CD4-positive, alpha-beta memory T cell (primary cell): ENCODE data around the gene ATP13A5. TPM values are rescaled to one million over a fixed set of nuclear protein-coding genes. Genes with fewer than 3 reads are reported as not detected.

ENCODE experiments used
- CTCF ChIA-PET: fragments of 350-600 bp; sonication (Branson Sonifier 250); formaldehyde crosslinking; loops from one replicate; lab custom pipeline; 2021; ENCODE audit warnings: inconsistent platforms; ENCODE audit not compliant: partially characterized antibody; lab: Charles Lee
- POLR2A ChIA-PET: fragments of 350-600 bp; sonication (Branson Sonifier 250); formaldehyde crosslinking; loops from one replicate; lab custom pipeline; 2021; ENCODE audit not compliant: partially characterized antibody; lab: Charles Lee
- DNase-seq, 5 donors: peaks; one replicate each; pipeline versions ENCODE4 v3.0.0 to v3.0.0-alpha.2; 2020 to 2022; ENCODE audit warnings: mixed read lengths in 1 of 5
- H3K27ac ChIP-seq: one replicate; pipeline ENCODE4 v1.7.0; 2013; ENCODE audit warnings: low read depth, low read length
- H3K27me3 ChIP-seq: 2 replicates; pipeline ENCODE4 v1.7.0; 2013; ENCODE audit warnings: mild to moderate bottlenecking, low read length, moderate library complexity; ENCODE audit not compliant: insufficient read depth
- H3K36me3 ChIP-seq: 2 replicates; pipeline ENCODE4 v1.7.0; 2013; ENCODE audit warnings: mild to moderate bottlenecking, low read length, moderate library complexity; ENCODE audit not compliant: insufficient read depth
- H3K4me1 ChIP-seq: 2 replicates; pipeline ENCODE4 v1.7.0; 2013; ENCODE audit warnings: mild to moderate bottlenecking, low read length, moderate library complexity; ENCODE audit not compliant: insufficient read depth
- H3K4me3 ChIP-seq, 2 donors: one replicate each; pipeline ENCODE4 v1.7.0; 2013; ENCODE audit warnings: low read length in 2 of 2, mild to moderate bottlenecking in 1 of 2
- H3K9me3 ChIP-seq, 2 donors: one replicate each; pipeline ENCODE4 v1.7.0; 2013; ENCODE audit warnings: low read length in 2 of 2, control low read depth in 1 of 2; ENCODE audit not compliant: control insufficient read depth in 1 of 2
- H3K27ac Mint-ChIP-seq, 7 donors: one replicate each; pipeline ENCODE4 v1.8.0; 2020 to 2021; ENCODE audit warnings: mixed read lengths in 7 of 7, mild to moderate bottlenecking in 6 of 7, inconsistent platforms in 3 of 7, moderate library complexity in 3 of 7
- H3K27me3 Mint-ChIP-seq, 2 donors: one replicate each; pipeline ENCODE4 v1.8.0; 2020 to 2021; ENCODE audit warnings: mixed read lengths in 2 of 2
- H3K36me3 Mint-ChIP-seq, 2 donors: one replicate each; pipeline ENCODE4 v1.8.0; 2020 to 2021; ENCODE audit warnings: mixed read lengths in 2 of 2, inconsistent platforms in 1 of 2, mild to moderate bottlenecking in 1 of 2
- H3K4me1 Mint-ChIP-seq, 4 donors: one replicate each; pipeline ENCODE4 v1.8.0; 2020 to 2021; ENCODE audit warnings: mixed read lengths in 4 of 4, mild to moderate bottlenecking in 1 of 4
- H3K4me3 Mint-ChIP-seq, 8 donors: one replicate each; pipeline ENCODE4 v1.8.0; 2020 to 2021; ENCODE audit warnings: mixed read lengths in 8 of 8, mild to moderate bottlenecking in 7 of 8, moderate library complexity in 6 of 8, inconsistent platforms in 3 of 8
- H3K9me3 Mint-ChIP-seq, 8 donors: one replicate each; pipeline ENCODE4 v1.8.0; 2020 to 2021; ENCODE audit warnings: mixed read lengths in 8 of 8, mild to moderate bottlenecking in 5 of 8, inconsistent platforms in 3 of 8, moderate library complexity in 1 of 8
- intact Hi-C: fragments of 100-400 bp; cut with micrococcal nuclease; formaldehyde crosslinking; loops from one replicate; pipeline ENCODE4 v1.15.1; 2023
- polyA plus RNA-seq, 2 donors: library from polyadenylated mRNA; unstranded; fragments of 300-500 nt; fragmentation: Illumina TruSeq; gene quantifications; one replicate each; pipeline ENCODE4 v1.2.3, GENCODE V29; 2021
- total RNA-seq, 2 experiments: library from RNA; stranded (reverse); gene quantifications; one replicate each; pipeline ENCODE4 v1.2.3, GENCODE V29; 2021

The ATP13A5 gene
- total and polyA plus RNA-seq, 4 experiments from 2014 or later: not detected

DNA sequence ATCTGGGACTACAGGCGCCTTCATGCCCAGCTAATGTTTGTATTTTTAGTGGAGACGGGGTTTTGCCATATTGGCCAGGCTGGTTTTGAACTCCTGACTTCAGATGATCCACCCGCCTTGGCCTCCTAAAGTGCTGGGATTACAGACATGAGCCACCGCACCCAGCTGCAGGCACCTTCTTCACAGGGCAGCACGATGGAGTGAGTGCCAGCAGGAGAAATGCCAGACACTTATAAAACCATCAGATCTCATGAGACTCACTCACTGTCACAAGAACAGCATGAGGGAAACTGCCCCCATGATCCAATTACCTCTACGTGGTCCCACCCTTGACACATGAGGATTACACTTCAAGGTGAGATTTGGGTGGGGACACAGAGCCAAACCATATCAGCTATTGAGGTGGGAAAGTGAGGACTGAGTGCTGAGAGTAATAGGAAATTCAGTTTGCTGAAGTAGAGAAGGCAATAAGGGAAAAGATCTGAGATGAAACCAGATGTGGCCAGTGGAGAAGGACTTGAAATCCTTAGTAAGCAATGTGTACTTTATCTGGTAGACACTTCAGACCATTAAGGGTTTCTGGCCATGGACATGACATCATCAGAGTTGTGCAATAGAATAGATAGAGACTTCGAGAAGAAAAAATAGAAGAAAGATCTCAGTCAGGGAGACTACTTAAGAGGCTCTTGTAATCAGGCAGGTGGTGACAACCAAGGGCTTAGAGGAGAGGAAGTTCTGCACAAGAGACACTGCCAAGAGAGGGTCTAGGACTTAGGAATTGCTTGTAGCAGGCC, 18.1 kb upstream of the ATP13A5 start:
- Mint-ChIP-seq H3K36me3 (no peaks in the 10 kb centered on the region), H3K27ac (no peak overlapping the region), H3K4me3 (no peak overlapping the region), H3K27me3 (peaks cover 0 to 5% of the 10 kb centered on the region in 2 donors), H3K4me1 (no peaks in the 10 kb centered on the region), H3K9me3 (peaks cover 0 to 5% (median 0%) of the 10 kb centered on the region in 8 donors)
- Histone ChIP-seq H3K4me3 (no peak overlapping the region), H3K4me1 (no peaks in the 10 kb centered on the region), H3K27ac (no peak overlapping the region), H3K9me3 (no peaks in the 10 kb centered on the region), H3K27me3 (no peaks in the 10 kb centered on the region), H3K36me3 (no peaks in the 10 kb centered on the region)
- DNase-seq: no peak
- ChIA-PET POLR2A (no interaction called here), CTCF (no interaction called here)
- intact Hi-C loops: no loop called here

DNA sequence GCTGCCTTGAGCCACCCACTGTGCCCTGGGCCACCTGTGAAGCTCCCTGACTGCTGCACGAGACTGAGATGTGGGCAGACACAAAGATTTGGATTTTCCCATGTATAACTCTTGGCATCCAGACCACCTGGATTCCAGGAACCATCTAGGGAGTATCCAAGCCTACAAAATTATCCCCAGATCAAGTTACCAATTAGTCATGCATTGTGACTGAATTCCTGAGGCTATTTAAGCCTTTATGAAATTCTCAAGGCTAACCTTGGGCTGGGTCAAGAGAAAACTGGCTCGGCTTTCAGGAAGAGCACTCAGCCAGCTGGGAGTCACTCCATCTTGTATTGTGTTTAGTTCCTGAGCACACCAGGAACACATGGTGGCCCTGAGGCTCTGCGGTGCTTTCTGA, 13.3 kb upstream of the ATP13A5 start:
- H3K27ac Mint-ChIP-seq: no peak overlapping the region
- H3K27me3 ChIP-seq: no peaks in the 10 kb centered on the region
- peaks cover 0 to 11% of the 10 kb centered on the region in 2 donors for H3K27me3 Mint-ChIP-seq
- no peak overlapping the region for H3K4me3 Mint-ChIP-seq
- no peaks in the 10 kb centered on the region for H3K36me3 ChIP-seq
- intact Hi-C loops: no loop called here
- ChIA-PET POLR2A (no interaction called here), CTCF (no interaction called here)
- H3K27ac ChIP-seq: no peak overlapping the region
- H3K36me3 Mint-ChIP-seq: no peaks in the 10 kb centered on the region
- H3K4me1 ChIP-seq: no peaks in the 10 kb centered on the region
- no peak for DNase-seq
- H3K9me3 ChIP-seq: no peaks in the 10 kb centered on the region
- H3K4me1 Mint-ChIP-seq: no peaks in the 10 kb centered on the region
- no peak overlapping the region for H3K4me3 ChIP-seq
- H3K9me3 Mint-ChIP-seq: peaks cover 0 to 2% (median 0%) of the 10 kb centered on the region in 8 donors

DNA sequence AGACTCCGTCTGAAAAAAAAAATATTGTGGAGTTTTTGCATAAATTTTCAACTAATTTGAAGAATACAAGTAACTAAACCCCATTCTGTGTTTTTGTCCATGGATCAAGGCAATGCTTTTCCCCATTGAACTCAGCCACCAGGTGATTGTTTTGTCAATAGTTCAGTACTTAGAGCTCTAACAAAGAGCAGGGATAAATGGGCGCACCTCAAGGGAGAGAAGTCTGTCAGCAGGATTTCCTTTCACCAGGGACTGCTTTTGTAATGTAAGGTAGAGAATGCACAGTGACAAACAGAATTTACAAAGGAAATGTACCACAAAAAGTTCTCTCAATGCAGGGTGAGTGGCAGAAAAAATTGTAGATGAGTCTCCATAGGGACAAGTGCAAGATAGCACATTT, 10.8 kb upstream of the ATP13A5 start:
- H3K9me3 ChIP-seq: no peaks in the 10 kb centered on the region
- CTCF ChIA-PET: no interaction called here

DNA sequence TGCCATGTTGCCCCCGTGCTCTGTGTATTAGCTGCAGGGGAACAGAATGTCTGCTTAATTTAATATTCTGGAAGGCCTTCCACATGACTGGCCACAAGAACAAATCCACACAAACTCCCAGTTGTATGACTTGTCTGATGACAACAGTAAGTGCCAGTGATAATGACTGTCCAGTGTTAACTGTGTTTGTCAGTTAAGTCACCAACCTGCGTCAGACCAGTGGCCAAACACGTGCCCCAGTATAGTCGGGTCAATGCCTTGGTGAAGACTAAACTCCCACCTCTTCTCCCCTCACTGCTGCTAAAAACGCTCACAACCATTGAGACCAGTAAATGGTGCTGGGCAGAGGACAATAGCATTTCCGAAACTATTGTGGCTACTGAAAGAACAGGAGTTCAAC, 9.8 kb upstream of the ATP13A5 start:
- Mint-ChIP-seq H3K4me3 (no peak overlapping the region), H3K27me3 (peaks cover 3 to 8% of the 10 kb centered on the region in 2 donors), H3K4me1 (no peaks in the 10 kb centered on the region), H3K9me3 (no peaks in the 10 kb centered on the region), H3K36me3 (no peaks in the 10 kb centered on the region), H3K27ac (peak overlapping the region in 1 of 7 donors; percentile 16)
- Histone ChIP-seq H3K4me1 (no peaks in the 10 kb centered on the region), H3K27ac (no peak overlapping the region), H3K9me3 (no peaks in the 10 kb centered on the region), H3K36me3 (no peaks in the 10 kb centered on the region), H3K27me3 (no peaks in the 10 kb centered on the region), H3K4me3 (no peak overlapping the region)
- ChIA-PET POLR2A (no interaction called here), CTCF (no interaction called here)
- intact Hi-C loops: no loop called here
- DNase-seq: no peak

More for the DNA sequence above, 10.8 kb upstream of the ATP13A5 start:
- Mint-ChIP-seq H3K4me1 (no peaks in the 10 kb centered on the region), H3K27ac (no peak overlapping the region), H3K4me3 (no peak overlapping the region), H3K9me3 (no peaks in the 10 kb centered on the region), H3K27me3 (peaks cover 3 to 8% of the 10 kb centered on the region in 2 donors), H3K36me3 (no peaks in the 10 kb centered on the region)
- H3K4me1 ChIP-seq: no peaks in the 10 kb centered on the region
- H3K36me3 ChIP-seq: no peaks in the 10 kb centered on the region
- H3K27ac ChIP-seq: no peak overlapping the region
- DNase-seq: no peak
- POLR2A ChIA-PET: no interaction called here
- no peaks in the 10 kb centered on the region for H3K27me3 ChIP-seq
- intact Hi-C loops: no loop called here
- no peak overlapping the region for H3K4me3 ChIP-seq

DNA sequence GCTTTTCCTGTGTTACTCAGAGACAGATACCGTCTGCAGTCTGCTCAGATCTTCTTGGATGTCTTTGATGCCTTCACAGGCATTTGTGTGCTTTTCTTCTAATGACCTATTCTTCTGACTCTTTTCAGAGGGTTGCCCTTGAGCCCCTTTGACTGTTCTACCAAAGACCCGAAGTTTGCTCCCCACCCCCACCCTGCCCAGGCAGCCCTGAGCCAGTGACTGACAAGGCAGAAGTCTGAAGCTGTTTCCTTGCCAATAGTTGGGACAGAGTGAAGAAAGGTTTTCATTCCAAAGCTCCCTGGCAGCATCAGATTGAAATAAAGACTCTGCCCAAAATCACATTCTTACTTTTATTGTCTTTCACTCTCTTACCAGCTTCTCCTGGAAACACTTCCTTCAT, 9.0 kb upstream of the ATP13A5 start:
- Histone ChIP-seq H3K4me3 (no peak overlapping the region), H3K27me3 (no peaks in the 10 kb centered on the region), H3K27ac (no peak overlapping the region), H3K9me3 (no peaks in the 10 kb centered on the region), H3K36me3 (no peaks in the 10 kb centered on the region), H3K4me1 (no peaks in the 10 kb centered on the region)
- ChIA-PET POLR2A (no interaction called here), CTCF (no interaction called here)
- no peak for DNase-seq
- Mint-ChIP-seq H3K4me3 (no peak overlapping the region), H3K27me3 (peaks cover 3 to 6% of the 10 kb centered on the region in 2 donors), H3K36me3 (no peaks in the 10 kb centered on the region), H3K9me3 (no peaks in the 10 kb centered on the region), H3K4me1 (no peaks in the 10 kb centered on the region), H3K27ac (no peak overlapping the region)
- intact Hi-C loops: no loop called here

DNA sequence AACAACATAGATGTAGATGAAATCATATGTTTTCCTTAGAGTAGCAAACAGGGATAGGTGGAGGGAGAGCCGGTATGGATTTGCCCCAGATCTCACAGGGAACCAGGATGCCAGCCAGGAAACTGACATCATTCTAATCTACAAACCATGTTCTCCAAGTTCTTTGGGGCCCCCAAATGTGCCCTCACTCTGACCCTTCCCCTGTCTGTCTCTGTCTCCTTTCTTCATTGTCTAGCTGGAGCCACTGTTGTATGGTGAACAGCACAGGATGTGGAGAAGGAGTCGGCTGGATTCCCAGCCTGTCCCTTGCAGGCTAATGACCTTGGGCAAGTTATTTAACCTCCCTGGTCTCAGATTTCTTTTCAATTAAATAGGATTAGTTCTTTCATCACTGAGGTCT, 962 bp downstream of the ATP13A5 start:
- Mint-ChIP-seq H3K36me3 (no peaks in the 10 kb centered on the region), H3K27me3 (peaks cover 8 to 9% of the 10 kb centered on the region in 2 donors), H3K27ac (no peak overlapping the region), H3K4me1 (no peaks in the 10 kb centered on the region), H3K4me3 (no peak overlapping the region), H3K9me3 (no peaks in the 10 kb centered on the region)
- H3K36me3 ChIP-seq: no peaks in the 10 kb centered on the region
- H3K27me3 ChIP-seq: no peaks in the 10 kb centered on the region
- no peak for DNase-seq
- CTCF ChIA-PET: no interaction called here
- H3K4me3 ChIP-seq: no peak overlapping the region
- H3K27ac ChIP-seq: no peak overlapping the region
- no peaks in the 10 kb centered on the region for H3K4me1 ChIP-seq
- H3K9me3 ChIP-seq: no peaks in the 10 kb centered on the region
- POLR2A ChIA-PET: no interaction called here
- intact Hi-C loops: no loop called here

DNA sequence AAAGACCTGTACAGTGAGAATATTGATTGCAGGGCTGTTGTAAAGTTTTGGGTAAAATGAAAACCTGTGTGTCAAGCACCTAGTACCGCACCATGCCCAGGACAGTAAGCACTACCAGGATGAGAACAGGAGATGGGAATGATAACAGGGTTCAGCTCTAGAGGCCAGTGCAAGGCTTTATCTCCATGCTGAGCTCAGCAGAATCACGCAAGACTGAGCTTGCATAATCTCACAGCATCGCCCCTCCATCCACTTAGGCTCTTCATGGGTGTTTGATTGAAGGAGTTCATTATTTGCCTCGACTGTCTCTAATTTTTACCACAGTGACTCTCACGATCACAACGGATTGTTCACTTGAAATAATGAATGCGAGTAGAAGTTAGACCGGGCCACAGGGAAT, 2.9 kb downstream of the ATP13A5 start:
- DNase-seq: no peak
- POLR2A ChIA-PET: no interaction called here
- Histone ChIP-seq H3K36me3 (no peaks in the 10 kb centered on the region), H3K27ac (no peak overlapping the region), H3K27me3 (no peaks in the 10 kb centered on the region), H3K9me3 (no peaks in the 10 kb centered on the region), H3K4me1 (no peaks in the 10 kb centered on the region), H3K4me3 (no peak overlapping the region)
- intact Hi-C loops: no loop called here
- Mint-ChIP-seq H3K36me3 (no peaks in the 10 kb centered on the region), H3K27me3 (peaks cover 4 to 9% of the 10 kb centered on the region in 2 donors), H3K9me3 (no peaks in the 10 kb centered on the region), H3K4me1 (no peaks in the 10 kb centered on the region), H3K4me3 (no peak overlapping the region), H3K27ac (no peak overlapping the region)
- CTCF ChIA-PET: no interaction called here
